ENCODE data around the gene KSR1.

KSR1 gene

DNA sequence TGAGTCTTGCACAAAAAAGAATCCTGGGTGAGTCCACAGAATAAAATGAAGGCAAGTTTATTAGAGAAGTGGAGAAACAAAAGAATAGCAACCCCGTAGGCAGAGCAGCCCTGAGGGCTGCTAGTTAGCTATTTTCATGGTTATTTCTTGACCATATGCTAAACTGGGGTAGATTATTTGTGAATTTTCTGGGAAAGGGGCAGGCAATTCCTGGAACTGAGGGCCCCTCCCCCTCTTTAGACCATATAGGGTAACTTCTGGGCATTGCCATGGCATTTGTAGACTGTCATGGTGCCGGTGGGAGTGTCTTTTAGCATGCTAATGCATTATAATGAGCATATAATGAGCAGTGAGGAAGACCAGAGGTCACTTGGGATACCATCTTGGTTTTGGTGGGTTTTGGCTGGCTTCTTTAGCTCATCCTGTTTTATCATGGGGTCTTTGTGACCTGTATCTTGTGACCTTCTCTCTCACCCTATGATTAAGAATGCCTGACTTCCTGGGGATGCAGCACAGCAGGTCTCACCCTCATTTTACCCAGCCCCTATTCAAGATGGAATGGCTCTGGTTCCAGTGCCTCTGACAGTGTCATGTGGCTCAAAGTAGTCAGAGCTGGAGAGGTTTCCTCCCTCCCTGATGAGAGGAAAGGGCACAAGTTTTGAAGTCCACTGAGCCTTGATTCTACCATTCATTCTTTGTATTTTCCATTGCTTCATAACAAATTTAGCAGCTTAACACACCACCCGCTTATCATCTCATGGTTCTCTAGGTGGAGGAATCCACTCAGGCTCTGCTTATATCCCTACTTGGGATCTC lies 119.1 kb downstream of the KSR1 start:
- DNase-seq = no peak

DNA sequence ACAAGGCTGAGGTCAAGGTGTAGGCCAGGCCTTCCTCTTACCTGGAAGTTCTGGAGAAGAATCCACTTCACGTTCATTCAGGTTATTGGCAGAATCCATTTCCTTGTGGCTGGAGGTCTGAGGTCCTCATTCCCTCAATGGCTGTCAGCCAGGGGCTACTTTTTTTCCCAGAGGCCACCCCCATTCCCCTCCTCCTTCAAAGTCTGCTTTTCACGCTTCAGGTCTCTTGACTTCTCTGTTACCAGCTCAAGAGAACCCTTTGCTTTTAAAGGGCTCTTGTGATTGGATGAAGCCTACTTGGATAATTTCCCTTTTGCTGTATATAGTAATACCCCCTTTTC lies 119.6 kb downstream of the KSR1 start:
- DNase-seq = no peak

GRCh38 chr17:27576477-27577083 lies 120.3 kb downstream of the KSR1 start:
- no peak for DNase-seq

DNA sequence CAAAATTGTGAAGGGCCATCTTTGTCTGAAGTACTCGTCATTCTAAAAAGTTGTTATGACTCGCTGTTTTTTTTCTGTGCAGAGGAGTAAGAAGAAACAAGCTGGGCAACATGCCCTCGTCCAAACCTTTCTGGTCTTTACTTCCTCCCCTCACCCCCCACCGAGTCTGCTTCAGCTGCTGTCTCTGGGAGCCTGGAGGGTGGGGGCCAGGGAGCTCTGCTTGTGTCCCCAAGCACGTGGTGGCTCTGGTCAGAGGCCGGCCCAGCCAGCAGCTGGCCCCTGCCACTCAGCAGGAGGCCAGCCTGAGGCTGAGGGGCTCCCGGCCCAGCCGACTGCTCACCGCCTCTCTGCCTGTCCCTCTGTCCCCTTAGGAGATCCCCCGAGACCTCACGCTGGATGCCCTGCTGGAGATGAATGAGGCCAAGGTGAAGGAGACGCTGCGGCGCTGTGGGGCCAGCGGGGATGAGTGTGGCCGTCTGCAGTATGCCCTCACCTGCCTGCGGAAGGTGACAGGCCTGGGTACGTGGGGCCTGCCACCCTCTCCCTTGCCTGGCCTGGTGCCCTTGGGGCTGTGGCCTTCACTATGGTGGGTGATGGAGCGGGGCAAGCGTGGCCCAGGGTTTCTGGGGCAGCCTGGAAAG lies 121.0 kb downstream of the KSR1 start:
- no peak for DNase-seq

GRCh38 chr17:27577884-27578717 lies 121.9 kb downstream of the KSR1 start:
- DNase-seq = no peak

- no peak for DNase-seq
Measured at GRCh38 chr17:27578718-27579085, 122.5 kb downstream of the KSR1 start.

DNA sequence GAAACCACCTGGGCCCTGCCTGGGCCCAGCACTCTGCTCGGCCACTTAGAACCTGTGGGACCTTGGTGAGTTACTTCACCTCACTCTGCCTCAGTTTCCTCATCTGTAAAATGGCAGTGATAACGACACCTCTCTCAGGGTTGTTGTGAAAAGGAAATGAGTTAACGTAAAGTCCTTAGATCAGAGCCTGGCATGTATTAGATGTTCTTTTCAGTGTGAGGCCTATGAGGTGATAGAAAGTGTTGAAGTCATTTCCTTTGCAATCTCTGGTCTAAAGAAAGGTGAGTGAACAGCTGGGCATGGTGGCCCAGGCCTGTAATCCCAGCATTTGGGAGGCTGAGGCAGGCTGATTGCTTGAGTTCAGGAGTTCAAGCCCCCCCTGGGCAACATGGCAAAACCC lies 123.1 kb downstream of the KSR1 start:
- DNase-seq = no peak

DNA sequence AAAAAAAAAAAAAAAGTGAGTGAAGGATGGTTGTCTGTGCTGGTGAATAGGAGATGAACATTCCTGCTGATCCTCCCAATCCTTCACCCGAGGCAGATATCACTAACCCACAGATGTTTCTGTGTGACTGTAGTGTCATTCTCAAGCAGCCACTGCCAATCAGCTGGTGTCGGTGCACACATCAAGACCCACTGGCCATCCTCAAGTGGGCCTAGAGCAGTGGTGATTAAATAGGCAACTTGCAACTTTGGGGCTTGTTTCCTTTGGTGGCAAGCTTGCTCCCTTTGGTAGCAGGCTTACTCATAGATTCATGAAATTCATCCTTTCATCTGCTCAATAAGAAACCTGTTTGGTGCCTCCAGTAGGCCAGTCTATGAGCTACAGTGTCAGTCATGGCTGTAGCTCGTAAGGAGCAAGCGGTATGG lies 123.7 kb downstream of the KSR1 start:
- no peak for DNase-seq

DNA sequence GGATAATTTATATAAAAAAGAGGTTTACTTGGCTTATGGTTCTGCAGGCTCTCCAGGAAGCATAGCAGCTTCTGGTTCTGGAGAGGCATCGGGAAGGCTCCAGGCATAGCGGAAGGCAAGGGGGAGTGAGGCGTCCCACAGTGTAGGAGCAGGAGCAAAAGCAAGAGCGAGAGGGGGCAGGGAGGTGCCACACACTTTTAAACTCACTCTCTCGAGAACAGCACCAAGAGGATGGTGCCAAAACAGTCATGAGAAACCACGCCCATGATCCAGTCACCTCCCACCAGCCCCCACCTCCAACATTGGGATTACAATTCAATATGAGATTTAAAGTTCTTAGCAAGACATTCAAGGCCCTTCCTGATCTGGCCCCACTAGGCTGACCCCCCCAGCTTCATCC lies 124.8 kb downstream of the KSR1 start:
- DNase-seq = no peak

- no peak for DNase-seq
Measured at GRCh38 chr17:27582696-27583095, 126.4 kb downstream of the KSR1 start.

DNA sequence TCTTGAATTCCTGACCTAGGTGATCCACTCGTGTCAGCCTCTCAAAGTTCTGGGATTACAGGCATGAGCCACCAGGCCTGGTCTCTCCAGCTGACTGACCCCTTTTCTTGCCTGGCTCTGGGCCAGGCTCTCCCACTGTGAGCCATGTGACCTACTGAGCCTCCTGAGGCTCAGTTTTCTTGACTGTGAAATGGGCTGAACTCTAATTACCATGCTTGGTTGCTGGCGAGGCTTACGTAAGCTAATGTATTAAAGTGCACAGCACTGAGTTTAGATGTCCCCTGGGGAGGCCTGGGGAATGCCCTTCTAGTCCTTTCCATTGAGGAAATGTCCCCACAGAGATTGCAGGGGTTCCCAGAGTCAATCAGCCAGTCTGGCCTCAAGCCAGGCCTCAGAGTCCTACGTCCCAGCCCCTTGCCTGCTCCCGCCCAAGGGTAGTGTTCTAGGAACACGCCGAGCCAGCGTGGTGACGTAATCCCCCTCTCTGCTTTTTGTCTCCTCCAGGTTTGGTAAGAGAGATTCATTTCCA lies 129.0 kb downstream of the KSR1 start:
- DNase-seq = no peak

GRCh38 chr17:27585792-27586191 lies 129.5 kb downstream of the KSR1 start:
- DNase-seq = no peak

DNA sequence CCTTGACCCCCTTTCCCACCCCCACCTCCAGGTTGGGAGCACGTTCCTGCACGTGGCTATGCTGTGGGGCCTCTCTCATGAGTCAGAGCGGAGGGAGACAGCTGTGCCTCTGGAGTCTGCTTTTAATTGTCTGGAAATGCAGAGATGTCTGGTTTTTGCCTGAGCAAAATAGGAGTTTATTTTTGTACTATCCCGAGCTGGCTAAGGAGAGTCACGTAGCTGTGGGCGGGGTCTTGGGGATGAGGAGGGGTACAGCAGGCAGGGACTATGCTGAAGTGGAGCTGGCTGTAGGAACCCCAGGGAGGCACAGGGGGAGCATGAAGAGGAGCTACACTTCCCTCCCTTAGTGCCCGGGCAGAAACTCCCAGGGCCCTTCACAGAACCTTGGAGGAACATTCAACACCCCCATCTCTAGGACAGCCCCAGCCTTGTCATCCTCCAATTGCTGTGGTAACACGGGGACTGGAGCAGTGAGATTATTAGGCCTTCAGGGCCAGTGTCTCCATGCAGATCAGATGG lies 130.0 kb downstream of the KSR1 start:
- DNase-seq = no peak

DNA sequence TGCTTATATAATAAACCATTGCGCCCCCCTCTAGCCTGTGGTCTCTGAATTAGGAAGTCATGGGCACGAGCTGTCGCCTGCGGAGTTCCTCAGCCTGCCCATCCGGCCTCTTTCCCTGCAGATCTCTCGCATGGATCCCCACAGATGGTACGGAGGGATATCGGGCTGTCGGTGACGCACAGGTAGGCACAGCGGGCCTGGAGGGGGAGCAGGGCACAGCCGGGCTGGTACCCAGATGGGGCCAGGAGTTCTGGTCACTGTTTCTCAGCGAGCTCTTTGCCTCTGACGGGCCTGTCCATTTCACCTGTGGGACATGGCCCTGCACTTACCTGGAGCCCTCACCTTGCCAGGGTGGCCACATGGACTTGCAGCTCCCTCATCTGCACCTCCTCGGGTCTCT lies 132.1 kb downstream of the KSR1 start:
- no peak for DNase-seq

GRCh38 chr17:27590864-27591263 lies 134.6 kb downstream of the KSR1 start:
- no peak for DNase-seq

GRCh38 chr17:27591986-27592385 lies 135.7 kb downstream of the KSR1 start:
- DNase-seq = no peak

DNA sequence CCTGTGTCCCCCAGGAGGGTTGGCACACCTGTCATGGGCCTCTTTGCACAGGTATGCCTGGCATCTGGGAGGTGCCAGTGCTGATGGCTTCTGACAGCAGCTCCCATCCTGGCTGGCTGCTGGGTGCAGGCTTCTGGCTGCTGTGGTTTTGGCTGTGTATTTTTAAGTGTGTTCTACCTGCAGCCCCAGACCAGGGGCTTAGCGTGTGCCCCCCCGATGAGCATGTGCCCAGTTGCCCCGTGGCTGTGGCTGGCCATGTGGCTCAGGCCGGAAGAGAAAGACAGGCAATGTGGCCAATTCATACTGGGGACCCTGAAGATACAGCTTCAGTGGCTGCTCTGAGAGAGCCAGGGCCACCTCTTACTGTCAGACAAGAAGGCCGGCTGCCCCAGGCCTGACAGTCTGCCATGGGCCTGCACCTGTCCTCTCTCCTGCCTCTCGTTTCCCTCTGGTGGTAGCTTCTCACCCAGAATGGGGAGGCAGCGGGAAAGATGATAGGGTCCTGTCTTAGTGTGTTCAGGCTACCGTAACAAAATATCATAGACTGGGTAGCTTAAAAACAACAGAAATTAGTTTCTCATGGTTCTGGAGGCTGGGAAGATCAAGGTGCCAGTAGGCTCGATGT lies 137.1 kb downstream of the KSR1 start:
- no peak for DNase-seq

DNA sequence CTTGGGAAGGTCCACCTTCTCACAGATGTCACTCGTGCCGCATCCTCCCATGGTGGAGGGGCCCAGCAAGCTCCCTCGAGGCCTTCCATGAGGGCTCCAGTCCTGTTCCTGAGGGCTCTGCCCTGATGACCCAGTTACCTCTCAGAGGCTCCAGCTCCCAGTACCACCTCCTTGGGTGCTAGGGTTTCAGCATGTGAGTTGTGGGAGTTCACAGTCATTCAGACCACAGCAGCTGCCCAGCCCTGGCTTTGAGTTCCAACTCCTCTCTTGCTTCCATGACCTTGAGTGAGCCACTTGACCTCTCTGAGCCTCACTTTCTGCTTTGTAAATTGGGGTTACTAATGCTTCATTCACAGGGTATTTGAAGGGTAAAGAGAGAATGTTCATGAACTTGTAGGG lies 137.6 kb downstream of the KSR1 start:
- no peak for DNase-seq

DNA sequence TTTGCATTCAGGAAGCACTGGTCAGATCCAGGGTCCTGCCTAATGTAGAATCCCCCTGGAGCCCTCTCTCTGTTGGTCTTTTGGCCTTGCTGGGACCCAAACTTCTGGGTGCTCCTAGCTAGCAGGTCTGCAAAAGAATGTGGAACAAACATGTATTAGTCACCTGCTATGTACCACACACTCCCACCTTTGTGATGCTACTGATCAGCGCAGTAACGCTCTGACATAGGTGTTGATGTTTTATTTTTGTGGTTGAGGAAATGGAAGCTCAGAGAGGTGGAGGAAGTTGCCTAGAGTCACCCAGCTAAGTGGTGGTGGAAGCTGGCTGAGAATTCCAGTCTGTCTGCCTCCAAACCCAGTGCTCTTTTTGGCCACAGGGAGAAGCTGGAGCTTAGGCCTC lies 139.0 kb downstream of the KSR1 start:
- no peak for DNase-seq

DNA sequence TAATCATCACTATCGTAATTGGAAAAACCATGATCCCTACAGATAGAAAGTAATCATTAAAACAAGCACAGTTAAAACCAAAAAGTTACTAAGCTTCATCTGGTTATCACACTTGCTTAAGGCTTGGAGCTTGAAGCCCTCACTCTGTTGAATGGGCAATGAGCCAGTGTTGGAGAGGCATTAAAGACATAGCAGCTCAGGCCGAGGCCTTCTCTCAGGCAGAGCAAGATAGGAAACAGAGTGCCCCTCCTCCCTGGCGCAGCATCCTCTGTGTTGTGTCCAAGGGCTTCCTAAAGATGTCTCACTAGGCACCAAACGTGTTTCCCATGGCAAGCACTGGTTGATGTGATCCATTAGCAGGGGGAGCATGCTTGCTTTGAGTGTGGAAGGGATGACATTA lies 139.8 kb downstream of the KSR1 start:
- DNase-seq = no peak

GRCh38 chr17:27596566-27597187 lies 140.4 kb downstream of the KSR1 start:
- no peak for DNase-seq

GRCh38 chr17:27597188-27597580 lies 140.9 kb downstream of the KSR1 start:
- DNase-seq = no peak
